ENCODE data around the gene SCN5A.

DNA sequence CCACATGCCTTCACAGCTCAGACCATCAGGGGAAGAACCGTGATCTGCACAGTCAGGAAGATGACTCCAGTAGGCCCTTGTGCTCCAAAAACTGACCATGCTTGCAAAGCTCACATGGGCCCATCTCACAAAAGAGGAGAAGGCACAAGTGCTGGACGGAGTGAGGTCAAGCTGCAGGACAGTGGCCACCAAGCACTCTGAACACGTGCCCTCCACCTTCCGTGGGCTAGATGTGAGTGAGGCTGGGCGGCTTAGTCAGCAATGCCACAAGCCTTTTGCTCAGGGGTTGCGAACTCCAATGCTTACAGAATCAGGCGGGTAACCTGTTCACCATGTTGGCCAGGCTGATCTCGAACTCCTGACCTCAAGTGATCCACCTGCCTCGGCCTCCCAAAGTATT, 70.9 kb downstream of the SCN5A start:
- TF ChIP-seq CTCF (IDR thresholded peaks at IDR 0.05) (no peak), EZH2 (IDR thresholded peaks at IDR 0.05; ENCODE audit: borderline replicate concordance, insufficient read depth, low read depth, low read length, poor library complexity, severe bottlenecking) (no peak)
